Measurements from ENCODE around the gene PAK6.

PAK6 gene

GRCh38 chr15:40293905-40294895, 55.3 kb downstream of the PAK6 start:
- no peak for DNase-seq

GRCh38 chr15:40295297-40295696, 56.4 kb downstream of the PAK6 start:
- no peak for DNase-seq

- no peak for DNase-seq
These were observed 57.2 kb downstream of the PAK6 start for GRCh38 chr15:40295877-40296560.

GRCh38 chr15:40296561-40297230, 57.8 kb downstream of the PAK6 start:
- DNase-seq = no peak

- no peak for DNase-seq
These were observed 58.5 kb downstream of the PAK6 start for GRCh38 chr15:40297356-40297755.

GRCh38 chr15:40298216-40298935, 59.5 kb downstream of the PAK6 start:
- DNase-seq = no peak

GRCh38 chr15:40300367-40300766, 61.5 kb downstream of the PAK6 start:
- DNase-seq = no peak

- DNase-seq = no peak
These were observed 61.9 kb downstream of the PAK6 start for GRCh38 chr15:40300771-40301170.

- no peak for DNase-seq
These were observed 62.8 kb downstream of the PAK6 start for GRCh38 chr15:40301467-40302179.

GRCh38 chr15:40302288-40302886, 63.5 kb downstream of the PAK6 start:
- no peak for DNase-seq

GRCh38 chr15:40302981-40303380, 64.1 kb downstream of the PAK6 start:
- no peak for DNase-seq

- no peak for DNase-seq
These were observed 64.7 kb downstream of the PAK6 start for GRCh38 chr15:40303576-40303975.

GRCh38 chr15:40305281-40305680, 66.4 kb downstream of the PAK6 start:
- DNase-seq = no peak

- no peak for DNase-seq
These were observed 67.5 kb downstream of the PAK6 start for GRCh38 chr15:40306371-40306770.

- DNase-seq = no peak
These were observed 68.0 kb downstream of the PAK6 start for GRCh38 chr15:40306908-40307307.

GRCh38 chr15:40307421-40308211, 68.8 kb downstream of the PAK6 start, which contains the start of gene PLCB2:
PLCB2 (minus strand) TSS chr15:40307935; CDS start chr15:40307672, 263 bp downstream.
- DNase-seq = no peak

GRCh38 chr15:40309344-40309862, 70.5 kb downstream of the PAK6 start:
- DNase-seq = no peak

- no peak for DNase-seq
These were observed 71.4 kb downstream of the PAK6 start for GRCh38 chr15:40310001-40310959.

- DNase-seq = no peak
These were observed 72.1 kb downstream of the PAK6 start for GRCh38 chr15:40310993-40311392.

All from NCI-H187 treated with DMSO at 0.1 percent for 48 hours (cell line).